SKM-1 treated with dmso at 0.1 percent for 144 hours (cell line): ENCODE data around the gene TMEM128.
"Not testable (repeated sequence)": the region's sequence is repeated elsewhere in the genome, so short reads cannot be mapped to it uniquely, and the experiment has no call there.

ENCODE experiments used
- DNase-seq: peaks from one replicate; lab custom pipeline; 2025; ENCODE audit not compliant: unreplicated experiment; lab: John Stamatoyannopoulos, UW

TMEM128 gene

DNA sequence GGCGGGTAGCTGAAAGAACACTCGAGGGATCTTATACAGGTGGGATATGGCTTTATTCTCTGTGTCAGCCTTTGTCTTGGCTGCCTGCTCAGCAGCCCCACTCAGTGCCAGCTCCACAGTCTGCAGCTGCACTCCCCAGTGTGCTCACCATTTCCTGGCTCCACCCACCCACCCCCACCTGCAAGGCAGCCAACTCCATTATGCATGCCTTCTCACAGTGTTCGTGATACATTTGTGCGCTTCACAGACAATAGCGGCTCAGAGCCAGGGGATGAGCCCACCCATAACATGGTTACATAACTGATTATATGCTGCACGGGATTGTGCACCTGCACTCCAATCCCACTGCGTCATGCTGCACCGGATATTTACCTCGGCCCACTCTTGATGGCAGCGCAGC is 8.8 kb upstream of the TMEM128 start:
- no peak for DNase-seq

DNA sequence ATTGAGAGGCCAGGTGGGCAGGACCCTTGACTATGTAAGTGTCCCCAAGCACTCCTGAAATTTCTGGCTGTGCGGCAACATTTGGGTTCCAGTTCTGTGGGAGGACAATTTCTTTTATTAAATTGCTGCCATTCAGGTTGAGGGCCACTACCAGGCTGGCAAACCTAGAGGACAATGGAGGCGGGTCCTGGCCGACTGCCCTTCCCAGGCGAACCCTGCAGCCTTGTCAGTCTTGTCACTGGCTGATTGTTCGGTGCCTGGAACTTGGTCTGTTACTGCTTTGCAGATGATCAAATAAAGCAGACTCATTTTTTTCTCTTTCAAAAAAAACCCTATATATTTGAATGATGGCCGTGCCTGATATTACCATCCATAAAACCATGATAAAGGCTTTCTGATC is 6.6 kb upstream of the TMEM128 start:
- DNase-seq = no peak

DNA sequence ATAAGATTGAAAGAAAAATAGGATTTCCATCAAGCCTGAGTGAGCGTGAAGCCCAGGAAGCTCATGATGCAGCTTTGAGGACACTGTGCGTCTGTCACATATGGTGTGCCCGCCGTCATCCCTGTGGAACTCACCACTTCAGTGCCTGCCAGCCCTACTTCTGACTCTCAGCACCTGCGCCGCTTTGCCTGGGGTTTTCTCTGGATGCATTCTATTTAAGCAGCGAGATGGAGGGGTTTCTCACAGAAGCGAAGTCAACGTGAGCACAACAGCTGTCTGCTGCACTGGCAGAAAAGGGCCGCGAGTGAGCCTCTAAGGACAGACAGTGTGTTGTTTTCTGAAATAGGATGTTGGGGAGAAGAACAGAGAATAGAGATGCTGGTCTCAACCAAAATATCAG is 6.2 kb upstream of the TMEM128 start:
- DNase-seq = no peak

DNA sequence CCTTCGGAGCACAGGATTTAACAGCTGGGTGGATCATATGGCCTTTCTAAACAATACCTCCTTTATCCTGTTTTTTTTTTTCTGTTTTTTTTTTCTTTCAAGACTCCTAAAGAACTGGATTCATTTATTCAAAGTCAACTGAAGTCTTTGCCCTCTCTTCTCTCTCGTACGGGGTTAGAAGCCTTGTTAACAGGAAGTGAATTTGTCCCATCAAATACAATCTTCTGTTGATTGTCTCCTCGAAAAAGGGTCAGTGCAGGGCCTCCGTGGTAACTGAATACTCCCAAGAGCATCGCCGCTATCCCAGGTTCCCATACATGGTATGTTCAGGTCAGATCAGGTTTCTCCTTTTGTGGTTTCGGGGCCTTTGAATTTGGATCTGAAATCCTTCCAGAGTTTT is 1.8 kb upstream of the TMEM128 start:
- DNase-seq = no peak

DNA sequence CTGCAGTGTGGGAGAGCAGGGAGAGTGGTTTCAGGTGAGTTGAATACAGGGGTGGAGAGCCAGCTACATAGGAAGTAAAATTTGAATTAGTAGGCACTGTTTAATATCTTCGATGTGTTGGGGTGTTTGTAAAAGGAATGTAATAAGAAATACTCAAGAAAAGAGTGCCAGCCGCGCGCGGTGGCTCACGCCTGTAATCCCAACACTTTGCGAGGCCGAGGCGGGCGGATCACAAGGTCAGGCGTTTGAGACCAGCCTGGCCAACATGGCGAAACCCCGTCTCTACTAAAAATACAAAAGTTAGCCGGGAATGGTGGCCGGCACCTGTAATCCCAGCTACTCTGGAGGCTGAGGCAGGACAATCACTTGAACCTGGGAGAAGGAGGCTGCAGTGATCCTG is 1.3 kb upstream of the TMEM128 start:
- DNase-seq = not testable (repeated sequence)

DNA sequence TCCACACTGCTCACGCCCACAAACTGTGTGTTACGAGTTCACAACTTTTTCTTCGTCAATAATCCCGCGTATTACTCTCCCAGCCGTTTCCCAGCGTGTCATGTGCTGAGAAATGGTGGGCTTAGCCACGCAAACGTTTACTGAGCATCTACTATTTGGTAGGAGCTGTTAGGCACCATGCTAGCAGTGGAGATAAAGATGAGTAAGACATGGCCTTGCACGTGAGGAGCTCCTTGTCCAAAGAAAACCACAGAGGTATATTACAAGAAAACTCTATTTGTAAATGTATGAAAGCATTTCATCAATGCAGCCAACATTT is 821 bp upstream of the TMEM128 start:
- DNase-seq = no peak

DNA sequence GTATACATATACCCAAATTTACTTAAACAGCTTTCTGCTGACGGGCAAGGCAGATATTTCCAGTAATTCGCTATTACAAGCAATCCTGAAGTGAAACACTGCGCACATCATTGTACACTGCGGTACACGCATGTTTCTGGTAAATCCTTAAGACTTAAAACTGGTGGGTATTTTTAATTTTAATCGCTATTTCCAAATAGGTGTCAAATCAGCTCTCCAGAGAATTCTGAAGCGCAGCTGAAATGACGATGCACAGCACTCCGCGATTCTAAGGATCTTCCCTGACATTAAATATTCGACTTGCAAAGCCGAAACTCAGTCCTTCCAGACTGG is 361 bp downstream of the TMEM128 start:
- no peak for DNase-seq

DNA sequence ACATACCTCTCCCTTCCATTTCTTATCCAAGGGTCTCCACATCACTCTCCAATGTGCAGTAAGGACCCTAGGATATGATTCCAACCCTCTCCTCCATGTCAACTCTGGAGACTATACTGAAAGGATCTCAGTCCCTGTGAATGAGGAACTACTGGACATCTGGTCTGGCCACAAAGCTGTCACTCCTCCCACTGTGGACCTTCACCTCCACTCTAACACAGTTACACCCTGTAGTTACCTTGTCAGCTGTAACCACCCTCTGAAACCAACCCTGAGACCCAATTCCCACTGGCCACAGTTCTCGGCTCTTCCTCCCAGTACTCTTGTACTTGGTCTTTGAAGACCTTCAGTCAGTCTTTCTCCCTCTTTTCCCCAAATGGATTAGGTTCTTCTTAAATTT is 2.9 kb downstream of the TMEM128 start:
- DNase-seq = no peak

DNA sequence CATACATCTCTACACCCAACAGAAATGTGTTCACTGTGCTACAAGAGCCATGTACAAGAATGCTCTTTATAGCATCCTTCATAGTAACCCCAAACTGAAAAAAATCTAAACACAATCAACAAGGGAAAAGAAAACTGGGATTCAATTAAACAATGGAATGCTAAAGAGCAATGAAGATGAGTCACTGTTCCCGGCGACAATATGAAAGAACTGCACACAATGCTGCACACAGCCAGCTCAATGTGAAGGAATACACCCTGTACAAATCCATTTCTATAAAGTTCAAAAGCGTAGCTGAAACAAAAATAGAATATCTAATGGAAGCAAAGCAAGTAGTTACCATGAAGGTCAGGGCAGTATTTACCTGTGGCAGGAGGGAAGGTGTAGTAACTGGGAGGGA is 8.5 kb downstream of the TMEM128 start:
- not testable (repeated sequence) for DNase-seq

DNA sequence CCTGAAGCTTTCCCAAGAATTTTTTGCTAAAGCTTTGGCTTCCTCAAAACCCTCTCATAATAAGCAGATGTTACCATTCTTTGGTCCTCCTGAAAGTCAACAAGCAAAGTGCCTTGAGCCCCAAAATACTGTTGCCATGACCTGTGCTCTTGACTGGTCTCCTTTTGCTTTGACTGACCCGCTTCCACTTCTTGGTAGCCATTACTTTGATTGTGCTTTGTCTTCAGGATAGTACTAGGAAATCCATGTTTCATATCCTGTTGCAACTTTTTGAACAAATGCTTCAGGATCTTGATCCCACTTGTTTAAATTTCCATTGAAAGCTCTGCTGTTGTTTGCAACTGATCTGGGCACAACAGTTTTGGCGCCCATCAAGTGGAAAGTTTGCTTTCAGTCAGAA is 14.4 kb downstream of the TMEM128 start:
- no peak for DNase-seq

DNA sequence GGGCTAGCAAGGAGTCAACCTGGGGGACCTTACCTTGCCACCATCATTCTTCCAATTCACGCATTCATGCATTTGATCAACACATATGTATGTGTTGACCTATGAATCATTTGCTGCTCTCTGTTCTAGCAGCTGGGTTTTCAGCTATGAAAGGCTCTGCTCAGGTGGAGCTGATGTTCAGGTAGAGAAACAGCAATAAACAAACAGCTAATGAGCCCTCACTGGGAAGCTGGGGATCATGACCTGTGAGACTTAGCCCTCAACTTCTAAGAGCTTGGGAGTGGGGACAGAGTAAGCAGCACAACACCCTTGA is 19.7 kb downstream of the TMEM128 start:
- DNase-seq = no peak

DNA sequence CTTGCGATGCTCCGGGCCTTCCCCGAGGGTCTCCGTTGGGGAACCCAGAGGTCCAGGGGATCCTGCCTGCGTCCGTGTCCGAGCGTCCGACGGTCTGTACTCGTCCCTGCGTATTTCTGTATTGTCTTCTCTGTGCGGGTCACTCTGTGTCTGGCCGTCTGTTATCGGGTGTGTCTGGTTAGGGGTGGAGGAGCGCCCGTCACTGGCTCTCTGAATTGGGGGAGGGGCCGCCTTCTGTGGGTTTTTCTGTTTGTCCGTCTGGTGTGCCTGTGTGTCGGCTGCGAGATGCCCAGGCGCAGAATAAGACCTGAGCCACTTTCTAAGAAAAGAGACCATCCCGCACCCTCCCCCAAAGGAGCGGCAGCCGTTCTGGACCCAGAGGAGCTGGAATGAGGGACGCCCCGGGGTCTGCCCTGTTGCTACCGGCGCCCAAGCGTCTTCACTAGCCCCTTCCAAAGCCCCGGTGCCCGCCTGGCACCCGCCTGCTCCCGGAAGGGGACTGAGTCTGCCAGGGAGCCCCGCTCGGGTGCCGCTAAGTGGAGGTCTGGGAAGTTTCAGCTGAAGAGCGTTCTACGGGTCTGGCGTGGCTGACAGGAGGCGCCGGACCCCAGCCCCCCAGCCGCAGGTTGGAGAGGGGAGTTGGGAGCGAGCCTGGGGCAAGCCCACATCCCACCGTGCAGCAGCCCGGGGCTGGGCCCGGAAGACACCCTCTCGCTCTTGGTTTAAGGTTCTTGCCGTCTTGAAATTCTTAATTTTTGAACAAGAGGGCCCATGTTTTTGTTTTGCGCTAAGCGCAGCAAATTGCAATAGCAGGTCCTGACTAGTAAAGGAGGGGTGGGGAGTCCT is 20.3 kb downstream of the TMEM128 start:
- DNase-seq = no peak

DNA sequence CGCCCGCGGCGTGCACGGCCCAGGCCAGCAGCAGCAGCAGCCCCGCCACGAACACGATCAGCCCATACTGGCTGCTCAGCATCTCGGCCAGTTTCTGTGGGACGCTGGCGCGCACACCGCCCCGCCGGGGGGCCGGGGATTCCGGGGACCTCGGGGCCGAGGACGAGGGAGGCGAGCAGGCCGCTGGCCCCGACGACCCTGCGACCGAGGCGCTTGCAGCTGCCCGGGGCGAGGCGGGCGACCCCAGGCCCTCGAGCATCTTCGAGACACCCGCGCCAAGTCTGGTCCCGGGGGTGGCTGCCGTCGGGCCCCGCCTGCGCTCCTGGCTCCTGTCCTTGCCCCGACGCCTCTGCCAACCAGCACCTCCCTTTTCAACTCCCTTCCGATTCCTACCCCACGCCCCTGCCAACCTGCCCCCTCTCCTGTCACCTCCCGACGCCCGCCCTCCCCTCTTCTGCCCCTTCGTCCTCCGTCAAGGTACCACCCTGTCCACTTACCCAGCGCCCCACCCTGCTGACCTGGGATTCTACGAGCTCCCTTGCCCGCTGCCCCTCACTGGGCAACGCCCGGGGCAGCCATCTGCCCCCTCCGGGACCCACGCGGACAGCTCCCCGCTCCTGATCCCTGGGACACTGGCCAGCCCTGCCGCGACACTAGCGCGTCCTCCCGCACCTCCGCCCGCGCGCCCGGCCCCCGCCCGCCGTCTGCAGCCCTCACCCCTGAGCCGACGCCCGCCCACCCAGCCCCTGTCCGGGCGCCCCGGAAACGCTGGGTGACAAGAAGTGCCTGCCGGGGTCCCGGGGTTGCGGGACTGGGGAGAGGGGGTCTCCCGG is 21.2 kb downstream of the TMEM128 start, which contains the start of gene OTOP1:
Gene OTOP1 (minus strand): TSS at position 324 of the 833 bp plus-strand sequence. CDS start 65 bp downstream, at position 259.
- DNase-seq = no peak

DNA sequence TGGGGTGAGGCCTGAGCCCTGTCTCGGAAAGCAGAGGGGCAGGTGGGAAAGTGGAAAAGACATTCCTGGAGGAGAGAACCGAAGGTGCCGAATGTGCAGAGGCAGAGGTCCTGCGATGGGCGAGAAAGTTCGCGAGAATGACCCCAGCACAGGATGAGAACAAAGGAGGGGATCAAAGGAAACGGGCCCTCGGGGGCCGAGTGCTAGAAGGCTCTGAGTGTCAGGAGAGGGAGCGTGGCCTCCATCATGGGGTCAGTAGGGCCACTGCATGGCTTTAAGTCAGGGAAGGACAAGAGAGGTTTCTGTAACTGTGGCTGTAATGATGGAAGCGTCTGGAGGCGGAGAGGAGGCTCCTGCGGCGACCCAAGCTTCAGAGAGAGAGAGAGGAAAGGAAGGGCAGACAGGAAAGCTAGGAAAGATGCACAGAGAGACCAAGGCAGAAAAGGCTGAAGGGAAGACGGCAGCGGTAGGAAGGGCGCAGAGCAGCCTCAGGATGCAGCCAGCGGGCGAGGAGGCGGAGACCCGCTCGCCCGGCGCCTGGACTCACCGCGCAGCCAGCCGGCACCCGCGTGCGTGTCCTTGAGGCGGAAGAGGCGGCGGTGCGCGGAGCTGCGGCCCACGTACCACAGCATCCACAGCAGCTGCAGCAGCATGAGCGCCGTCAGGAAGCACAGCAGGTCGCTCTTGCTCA is 22.0 kb downstream of the TMEM128 start:
- DNase-seq = no peak

DNA sequence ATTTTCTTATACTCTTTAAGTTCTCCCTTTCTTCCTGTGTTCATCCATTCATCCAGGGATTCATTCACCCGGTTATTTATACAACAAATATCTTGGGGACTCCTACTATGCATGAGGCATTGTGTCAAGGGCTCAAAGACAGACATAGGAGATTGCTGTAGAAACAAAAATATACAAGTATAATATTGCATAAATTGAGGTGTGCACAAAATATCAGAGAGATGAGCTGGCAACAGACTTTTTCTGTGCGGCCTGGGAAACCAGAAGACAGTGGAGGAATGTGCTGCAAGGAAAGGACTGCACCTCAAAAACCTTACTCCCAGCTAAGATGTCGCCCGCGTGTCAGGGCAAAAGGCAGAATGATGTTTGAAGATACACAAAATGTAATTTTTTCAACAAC is 30.9 kb downstream of the TMEM128 start:
- no peak for DNase-seq

DNA sequence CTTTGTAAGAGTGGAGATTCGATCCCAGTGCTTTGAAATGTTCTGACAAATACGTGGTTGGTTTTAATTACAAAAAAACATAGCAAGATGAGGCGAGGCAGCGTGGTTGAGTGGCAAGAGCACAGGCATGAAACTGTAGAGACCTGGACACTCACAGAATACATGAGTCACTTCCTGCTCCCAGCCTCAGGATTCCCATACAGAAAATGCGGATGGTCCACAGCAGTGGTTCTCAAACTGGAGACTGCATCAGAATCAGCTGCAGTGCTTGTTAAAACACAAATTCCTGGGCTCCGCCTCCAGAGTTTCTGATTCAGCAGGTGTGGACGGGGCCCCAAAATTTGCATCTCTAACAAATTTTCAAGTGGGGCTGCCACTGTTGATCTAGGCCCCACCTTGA is 31.4 kb downstream of the TMEM128 start:
- DNase-seq = no peak

DNA sequence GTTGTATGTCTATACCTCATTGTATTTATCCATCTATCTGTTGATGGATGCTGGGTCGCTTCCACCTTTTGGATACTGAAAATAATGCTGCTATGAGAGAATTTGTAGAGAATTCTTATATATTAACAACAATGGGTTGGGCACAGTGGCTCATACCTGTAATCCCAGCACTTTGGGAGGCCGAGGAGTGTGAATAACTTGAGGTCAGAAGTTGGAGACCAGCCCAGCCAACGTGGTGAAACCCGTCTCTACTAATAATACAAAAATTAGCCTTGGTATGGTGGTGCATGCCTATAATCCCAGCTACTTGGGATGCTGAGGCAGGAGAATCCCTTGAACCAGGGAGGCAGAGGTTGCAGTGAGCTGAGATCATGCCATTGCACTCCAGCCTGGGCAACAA is 34.3 kb downstream of the TMEM128 start:
- not testable (repeated sequence) for DNase-seq

DNA sequence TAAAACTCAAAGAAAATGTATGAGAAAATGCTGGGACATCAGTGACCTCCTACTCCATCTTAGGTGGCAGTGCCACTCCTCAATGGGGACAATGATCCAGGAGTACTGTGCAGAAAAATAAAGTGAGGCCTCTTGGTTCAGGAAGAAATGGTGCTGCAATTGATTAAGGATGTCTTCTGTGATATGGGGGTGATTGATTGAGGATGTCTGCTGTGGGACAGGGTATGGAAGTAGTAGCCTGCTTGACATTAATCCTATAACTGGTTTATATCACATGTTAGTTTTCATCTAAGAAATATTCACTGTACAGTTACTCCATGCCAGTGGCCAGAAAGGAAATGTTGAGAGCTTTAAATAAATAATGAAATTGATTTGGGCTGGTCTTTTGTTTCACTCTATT is 41.8 kb downstream of the TMEM128 start:
- DNase-seq = no peak

DNA sequence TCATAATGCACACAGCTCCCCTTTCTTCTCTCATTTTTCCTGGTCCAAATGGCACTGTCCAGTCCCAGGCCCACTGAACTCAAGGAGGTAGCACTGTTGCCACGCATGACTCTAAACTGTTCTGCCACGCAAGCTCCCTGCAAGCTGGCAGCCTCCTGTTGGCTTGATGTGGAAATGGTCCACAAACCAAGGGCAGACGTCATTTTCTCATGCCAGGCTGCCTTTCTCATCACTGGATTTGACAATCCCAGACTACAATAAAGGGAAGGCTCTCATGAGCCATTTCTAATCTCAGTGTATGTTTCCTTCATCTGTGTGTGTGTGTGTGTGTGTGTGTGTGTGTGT is 43.6 kb downstream of the TMEM128 start:
- no peak for DNase-seq

DNA sequence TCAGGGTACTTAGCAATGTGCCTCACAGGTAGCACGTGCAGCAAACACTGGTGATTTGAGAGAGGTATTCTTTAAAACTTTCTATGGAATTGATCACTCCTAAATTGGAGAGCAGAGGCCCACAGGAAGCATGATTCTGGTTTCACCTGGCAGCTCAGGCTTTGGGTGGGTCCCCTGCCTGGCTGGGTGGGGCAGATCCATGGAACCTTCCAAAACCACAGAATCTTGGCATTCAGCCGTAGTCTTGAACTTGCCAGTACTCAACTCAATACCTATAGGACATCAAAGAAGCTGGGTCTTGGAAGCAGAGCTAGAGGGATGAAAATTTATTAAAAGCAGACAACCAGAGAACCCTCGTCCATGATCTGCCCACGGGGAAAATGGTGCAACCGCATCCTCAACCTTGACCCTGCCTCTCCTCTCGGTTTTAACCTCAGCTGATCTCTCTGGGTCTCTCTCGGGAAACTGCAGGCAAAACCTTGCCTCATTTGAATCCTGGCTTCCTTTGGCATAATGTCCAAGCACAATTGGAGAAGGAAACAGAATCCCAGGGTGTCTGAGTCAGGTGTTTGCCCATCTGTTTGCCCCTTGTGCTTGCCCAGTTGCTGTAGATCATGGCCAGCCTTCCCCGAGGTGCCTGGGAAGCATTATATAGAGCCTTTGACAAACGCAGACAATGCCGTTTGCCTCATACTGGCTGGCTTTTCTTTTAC is 44.2 kb downstream of the TMEM128 start:
- no peak for DNase-seq

DNA sequence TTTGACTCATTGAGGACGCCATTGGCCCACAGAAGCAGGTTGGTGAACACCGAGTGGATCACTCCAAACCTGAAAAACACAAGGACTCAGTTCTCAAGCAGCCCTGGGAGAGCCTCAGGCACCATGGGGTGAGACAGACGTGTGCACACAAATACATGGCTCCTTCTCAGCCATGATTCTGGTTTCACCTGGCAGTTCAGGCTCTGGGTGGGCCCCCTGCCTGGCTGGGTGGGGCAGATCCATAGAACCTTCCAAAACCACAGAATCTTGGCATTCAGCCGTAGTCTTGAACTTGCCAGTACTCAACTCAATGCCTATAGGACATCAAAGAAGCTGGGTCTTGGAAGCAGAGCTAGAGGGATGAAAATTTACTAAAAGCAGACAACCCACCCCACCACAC is 45.5 kb downstream of the TMEM128 start:
- DNase-seq = no peak

DNA sequence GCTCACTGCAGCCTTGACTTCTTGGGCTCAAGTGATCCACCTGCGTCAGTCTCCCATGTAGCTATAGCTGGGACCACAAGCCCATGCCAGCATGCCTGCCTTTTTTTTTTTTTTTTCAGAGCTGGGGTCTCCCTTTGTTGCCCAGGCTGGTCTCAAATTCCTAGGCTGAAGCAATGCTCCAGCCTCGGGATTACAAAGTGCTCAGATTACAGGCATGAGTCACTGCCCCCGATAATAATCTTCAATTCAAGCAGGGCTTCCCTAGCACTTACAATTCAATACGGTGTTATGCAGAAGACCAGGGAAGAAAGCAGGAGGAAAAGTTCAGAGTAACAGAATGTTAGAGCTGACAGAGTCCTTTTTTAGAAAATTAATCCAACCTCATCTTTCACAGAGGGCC is 47.4 kb downstream of the TMEM128 start:
- no peak for DNase-seq
